Fibroblast of the conjunctiva (primary cell): Measurements from ENCODE around the gene KLF11.

Source experiments
- DNase-seq: peaks from one replicate; pipeline ENCODE4 v3.0.0-alpha.2; 2010; ENCODE audit warnings: low read depth

The KLF11 gene

DNA sequence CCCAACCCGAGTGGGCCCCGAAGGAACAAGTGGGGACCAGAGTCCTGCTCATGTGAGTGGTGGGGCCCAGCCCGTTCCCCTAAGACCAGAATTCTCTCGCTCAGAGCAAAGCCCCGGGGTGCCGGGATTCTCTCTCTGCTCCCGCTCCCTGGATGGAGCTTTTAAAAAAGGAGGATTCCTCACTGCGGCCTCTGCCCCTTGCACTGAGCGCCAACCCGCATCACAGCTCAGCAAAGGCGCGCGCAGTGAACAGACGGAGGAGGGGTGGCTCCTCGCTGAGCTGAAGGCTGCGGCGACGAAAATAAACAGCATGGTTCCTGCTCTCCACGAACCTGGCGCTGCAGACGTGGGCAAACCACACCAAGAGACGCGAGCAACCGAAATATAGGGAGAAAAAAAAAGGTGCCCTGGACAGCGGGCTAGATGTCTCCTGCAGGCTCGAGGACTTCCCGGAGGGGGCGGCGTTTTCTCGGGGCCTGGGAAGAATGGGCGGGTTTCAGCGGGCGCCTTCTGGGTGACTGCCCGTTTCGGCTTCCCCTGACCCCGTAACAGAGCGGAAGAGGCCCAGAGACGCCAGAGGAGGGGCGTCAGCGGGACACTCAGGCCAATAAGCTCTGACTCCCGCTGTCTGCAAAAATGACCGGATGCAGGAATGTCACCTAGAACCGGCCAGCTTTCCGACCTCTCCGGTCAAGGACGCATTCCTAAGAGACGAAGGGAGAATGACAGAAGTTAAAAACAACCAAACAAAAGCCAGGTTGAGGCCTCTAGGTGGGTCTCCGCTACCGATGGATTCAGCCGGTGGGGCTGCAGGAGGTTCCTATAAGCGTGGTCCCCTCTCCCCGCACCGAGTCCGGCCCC lies 819 bp upstream of the KLF11 start:
- DNase-seq, result peak; percentile 33

DNA sequence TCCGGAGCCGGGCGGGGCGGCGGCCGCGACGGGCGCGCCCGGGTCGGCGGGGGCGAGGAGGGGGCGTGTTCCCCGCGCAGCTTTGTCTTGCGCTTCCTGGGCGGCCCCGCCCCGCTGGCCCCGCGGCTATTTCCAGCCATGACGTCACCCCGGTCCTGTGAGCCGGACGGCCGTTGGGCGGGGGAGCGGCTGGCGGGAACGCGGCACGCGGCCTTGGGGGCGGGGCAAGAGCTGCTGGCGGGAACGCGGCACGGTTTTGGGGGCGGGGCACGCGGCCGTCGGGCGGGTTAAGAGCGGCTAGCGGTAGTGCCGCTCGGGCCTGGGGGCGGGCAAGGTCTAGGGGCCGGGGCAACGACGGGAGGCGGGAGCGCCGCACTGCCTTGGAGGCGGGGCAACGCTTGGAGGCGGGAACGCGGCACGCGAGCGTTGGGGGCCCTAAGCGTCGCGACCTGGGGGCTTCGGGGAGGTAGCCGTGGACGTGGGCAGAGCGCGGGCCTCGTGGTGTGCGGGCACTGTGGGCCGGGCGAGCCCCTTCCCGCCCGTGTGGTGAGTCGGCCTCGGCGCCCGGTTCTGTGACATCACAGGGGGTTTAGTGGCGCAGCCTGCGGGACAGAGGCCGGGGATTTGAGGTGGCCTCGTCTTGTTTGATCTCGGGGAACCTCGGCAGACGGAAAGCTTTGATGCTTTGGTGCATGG lies 704 bp downstream of the KLF11 start:
- peak; percentile 88 for DNase-seq

DNA sequence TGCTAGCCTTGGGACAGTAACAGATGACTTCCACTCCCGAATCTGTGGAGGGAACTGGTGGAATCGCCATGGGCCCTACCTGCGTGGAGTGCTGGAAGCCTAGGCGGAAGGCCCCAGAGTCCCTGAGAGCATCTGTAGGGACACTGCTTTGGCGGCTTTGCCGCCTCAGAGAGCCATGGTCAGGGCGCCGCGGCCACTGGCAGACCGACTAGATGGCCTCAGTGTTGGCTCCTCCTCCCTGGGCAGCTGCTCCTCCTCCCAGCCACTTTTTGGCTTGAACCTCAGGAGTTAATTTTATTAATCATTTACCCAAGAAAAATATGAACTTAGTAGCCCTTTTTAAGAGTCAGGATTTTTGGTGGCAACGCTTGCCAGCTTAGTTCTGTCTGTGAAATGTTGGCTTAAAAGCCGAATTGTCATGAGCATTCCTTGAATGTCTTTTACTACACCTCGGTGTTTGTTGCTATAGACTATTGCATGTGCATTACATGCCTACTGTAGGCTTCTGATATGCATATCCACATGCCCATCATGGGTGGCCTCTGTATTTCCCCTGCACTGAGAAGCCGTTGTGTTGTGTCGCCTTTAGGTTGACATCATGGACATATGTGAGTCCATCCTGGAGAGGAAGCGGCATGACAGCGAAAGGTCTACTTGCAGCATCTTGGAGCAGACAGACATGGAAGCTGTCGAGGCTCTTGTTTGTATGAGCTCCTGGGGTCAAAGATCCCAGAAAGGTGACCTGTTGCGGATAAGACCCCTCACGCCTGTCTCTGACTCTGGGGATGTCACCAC lies 2.4 kb downstream of the KLF11 start:
- DNase-seq, result no peak

DNA sequence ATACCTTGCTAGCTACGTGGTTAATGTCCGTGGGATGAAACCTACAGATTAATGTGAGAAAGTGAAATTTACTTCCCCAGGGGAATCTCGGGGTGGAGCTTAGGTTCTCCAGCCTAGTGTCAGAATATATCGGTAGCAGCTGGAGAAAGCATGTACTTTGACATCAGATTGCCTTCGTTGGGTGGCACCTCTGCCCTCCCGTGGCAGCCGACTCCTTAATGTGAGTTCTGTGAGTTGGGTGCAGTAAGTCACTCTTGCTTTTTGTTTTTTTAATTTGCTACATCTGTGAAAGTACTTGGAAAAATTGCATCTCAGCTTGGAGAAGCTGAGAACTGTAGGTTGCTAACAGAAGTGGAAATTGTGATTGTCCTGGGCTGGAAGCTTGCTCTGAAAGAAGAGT lies 3.6 kb downstream of the KLF11 start:
- DNase-seq, result no peak

DNA sequence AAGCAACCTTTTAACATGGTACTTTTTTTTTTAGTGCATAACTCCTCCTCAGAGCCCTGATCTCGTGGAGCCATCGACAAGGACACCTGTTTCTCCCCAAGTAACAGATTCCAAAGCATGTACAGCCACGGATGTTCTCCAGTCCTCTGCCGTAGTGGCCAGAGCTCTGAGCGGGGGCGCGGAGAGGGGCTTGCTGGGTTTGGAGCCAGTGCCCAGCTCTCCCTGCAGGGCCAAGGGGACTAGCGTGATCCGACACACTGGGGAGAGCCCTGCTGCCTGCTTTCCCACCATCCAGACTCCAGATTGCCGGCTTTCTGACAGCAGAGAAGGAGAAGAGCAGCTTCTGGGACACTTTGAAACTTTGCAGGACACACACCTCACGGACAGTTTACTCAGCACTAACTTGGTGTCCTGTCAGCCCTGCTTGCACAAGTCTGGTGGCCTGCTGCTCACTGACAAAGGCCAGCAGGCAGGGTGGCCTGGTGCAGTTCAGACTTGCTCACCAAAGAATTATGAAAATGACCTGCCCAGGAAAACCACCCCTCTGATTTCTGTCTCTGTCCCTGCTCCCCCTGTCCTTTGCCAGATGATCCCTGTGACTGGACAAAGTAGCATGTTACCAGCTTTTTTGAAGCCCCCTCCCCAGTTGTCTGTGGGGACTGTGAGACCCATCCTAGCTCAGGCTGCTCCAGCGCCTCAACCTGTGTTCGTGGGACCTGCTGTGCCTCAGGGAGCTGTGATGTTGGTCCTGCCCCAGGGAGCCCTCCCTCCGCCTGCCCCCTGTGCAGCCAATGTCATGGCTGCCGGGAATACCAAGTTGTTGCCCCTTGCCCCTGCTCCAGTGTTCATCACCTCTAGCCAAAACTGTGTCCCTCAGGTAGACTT lies 4.5 kb downstream of the KLF11 start:
- DNase-seq, result no peak

DNA sequence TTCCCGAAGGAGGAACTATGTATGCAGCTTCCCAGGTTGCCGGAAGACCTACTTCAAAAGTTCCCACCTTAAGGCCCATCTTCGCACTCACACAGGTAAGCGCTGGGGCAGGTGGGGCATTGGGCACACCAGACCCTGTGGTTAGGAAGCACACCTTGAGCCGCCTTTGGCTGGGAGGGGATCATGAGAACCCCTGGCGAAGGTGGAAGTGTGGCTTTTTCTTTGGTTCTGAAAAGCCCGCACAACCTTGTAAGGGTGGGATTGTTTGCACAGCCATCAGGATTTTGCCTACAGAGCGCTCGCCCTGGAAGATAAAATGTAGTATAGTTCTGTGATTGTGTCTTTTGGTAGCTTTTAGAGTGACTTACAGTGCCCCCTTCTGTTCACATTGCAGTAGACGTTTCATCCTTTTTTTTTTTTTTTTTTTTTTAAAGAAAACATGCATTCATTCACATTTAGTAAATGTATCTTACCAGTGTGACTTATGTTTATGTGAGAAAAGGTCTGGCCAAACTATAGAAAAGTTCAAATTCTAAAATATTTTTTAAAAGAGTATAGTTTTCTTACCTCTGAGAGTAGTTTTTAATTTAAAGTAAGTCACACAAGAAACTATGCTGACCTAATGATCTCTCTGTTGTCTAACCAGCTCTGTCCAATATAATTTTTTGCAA lies 5.3 kb downstream of the KLF11 start:
- DNase-seq, result peak; percentile 47

GRCh38 chr2:10052216-10052615 lies 8.9 kb downstream of the KLF11 start:
- no peak for DNase-seq

DNA sequence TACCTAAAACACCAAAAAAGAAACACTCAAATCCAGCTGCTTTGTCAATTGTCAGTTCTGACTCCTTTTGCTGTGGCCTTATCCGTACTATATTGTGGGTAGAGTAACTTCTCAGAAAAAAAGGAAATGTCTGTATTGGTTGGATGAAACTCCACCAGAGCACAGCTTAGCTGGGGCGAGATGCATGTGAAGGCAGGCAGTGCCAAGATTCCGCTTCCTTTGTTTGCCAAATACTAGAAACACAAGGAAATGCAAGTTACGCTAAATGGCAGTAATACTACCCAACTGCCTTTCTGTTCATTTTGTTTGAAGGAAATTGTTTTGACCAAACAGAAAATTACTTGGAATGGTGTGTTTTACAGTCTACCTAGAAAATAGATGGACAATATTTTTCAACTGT lies 10.0 kb downstream of the KLF11 start:
- no peak for DNase-seq

GRCh38 chr2:10054424-10054823 lies 11.1 kb downstream of the KLF11 start:
- no peak for DNase-seq

GRCh38 chr2:10054976-10055375 lies 11.6 kb downstream of the KLF11 start:
- no peak for DNase-seq

DNA sequence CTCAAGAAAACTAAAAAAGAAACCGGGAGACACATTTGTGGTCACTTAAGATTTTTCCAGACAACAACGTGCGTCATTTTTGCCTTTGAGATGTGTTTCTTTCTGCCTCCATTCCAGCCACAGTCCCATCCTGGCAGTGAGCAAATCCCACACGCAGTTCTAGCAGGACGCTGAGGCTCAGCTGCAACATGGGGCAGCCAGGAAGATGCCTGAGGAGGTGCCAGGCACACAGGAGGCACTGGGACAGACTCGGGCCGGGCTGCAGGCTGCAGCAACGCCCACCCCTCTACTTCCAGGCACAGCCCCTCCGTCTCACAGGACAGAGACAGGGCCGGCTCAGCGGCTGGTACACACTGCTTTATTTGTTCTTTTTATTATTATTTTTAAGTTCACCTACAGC lies 13.1 kb downstream of the KLF11 start:
- no peak for DNase-seq

DNA sequence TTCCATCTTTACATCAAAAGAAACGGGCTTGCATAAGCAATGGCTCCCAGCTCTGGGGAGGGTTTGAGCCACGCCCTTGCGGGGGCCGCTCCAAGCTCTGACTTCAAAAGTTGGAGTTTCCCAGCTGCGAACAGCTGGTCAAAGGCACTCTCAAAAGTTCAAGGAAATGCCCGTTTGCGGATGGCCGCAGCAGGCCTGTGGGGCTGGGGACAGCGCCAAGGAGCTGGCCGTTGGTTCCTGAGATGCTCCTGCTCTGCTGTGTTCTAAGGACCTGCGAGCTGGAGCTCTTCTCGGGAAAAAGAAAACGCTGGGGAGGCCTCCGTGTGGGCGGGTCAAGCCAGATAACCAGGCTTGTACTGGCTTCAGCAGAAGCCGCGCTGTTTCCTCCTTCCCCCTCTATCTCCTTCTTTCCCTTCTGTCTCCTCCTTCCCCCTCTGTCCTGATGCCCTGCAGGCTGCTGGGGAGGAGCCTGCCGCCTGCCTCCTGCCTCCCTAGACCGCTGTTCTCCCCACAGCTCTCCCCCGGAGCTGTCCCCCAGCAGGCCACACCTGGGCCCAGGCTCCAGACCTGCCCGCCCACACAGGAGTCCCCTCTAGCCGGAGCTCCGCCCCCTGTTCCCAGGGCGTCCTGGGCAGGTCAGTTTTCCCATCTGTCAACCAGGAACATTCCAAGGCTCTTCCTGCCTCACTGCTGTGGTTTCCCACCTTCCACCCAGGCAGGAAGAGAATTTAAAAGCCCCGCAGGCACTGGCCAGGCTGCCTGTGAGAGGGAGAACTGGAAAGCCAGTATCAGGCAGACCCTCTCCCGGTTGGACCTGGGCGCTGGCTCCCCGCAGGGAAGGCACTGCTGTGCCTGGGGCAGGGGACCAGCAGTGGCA lies 14.1 kb downstream of the KLF11 start:
- DNase-seq, result peak; percentile 67

DNA sequence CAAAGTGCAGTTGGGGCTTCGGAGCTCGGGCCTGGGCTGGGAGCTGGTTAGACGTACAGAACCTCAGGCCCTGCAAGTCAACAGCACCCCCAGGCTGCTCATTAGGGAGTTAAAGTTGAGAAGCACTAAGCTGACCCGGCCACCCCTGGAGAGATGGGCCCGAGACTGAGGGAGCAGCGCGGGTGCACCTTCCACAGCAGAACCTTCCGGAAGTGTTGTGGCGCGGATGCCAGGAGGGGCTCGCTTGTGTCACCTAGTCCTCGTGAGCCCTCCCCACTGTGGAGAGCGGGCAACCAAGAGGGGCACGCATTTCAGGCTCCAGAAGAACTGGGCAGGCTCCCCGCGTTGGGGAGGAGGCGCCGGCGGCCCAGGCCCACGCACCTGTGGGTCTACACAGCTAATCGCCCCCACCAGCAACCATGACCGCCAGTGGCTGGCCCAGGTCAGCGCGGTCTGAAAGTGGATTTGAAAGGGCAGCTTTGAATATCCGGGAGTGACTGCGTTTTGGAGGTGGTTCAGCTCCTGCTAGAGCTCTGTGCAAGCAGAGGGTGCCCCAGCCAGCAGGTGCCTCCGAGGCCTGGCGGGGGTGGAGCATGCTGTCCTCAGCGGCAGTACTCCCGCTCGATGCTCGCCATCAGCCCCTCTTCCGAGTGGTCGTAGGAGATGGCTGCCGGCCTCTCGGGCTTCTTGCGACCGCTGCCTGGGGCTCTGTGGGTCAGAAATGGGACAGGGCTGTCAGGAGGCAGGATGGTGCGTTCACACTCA lies 15.1 kb downstream of the KLF11 start:
- DNase-seq, result no peak

DNA sequence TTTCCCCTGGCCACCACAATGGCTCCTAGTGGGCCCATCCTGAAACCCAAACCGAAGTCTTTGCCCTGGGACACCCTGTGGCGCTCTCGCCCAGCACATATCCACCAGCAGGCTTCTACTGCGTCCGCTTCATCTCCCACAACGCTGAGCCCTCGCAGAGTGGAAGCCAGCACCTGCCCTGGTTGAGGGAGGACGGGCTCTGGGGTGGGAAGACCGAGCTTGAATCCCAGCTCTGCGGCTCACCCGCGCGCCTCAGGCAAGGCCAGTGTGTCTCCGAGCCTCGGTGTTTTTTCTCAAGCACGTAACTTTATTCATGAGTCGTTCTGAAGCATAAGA lies 15.6 kb downstream of the KLF11 start:
- no peak for DNase-seq

DNA sequence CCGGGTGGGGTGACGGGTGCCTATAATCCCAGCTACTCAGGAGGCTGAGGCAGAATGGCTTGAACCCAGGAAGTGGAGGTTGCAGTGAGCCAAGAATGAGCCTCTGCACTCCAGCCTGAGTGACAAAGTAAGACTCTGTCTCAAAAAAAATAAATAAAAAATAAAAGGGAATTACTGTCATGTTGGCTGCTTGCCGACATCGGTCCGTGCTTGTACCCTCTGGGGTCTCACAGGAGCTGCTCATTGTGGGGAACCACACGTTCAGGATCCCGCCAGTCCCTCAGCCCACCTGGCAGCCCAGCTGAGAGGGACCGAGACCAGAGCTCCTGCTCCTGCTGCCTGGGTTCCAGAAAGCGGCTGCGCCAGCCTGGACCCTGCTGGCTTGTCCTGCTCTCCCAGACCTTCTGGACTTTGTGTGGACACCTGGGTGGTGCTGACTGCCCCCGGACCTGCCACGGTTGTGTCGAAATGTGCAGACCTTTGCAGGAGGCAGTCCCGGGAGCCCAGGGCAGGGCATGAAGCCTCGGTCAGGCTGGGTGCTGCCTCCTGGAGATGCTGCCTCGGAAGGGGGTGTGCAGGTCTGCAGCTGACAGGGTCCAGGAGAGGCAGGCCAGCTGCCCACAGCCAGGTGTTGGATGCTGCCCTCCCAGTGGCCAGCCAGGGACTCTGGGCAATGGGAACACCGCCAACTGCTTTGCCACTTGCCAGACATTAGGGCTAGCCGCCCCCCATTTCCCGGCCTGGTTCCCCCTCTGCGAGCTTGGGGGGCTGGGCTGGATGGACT lies 16.4 kb downstream of the KLF11 start:
- no peak for DNase-seq

- no peak for DNase-seq
Observed at GRCh38 chr2:10061221-10061925, 18.0 kb downstream of the KLF11 start.

DNA sequence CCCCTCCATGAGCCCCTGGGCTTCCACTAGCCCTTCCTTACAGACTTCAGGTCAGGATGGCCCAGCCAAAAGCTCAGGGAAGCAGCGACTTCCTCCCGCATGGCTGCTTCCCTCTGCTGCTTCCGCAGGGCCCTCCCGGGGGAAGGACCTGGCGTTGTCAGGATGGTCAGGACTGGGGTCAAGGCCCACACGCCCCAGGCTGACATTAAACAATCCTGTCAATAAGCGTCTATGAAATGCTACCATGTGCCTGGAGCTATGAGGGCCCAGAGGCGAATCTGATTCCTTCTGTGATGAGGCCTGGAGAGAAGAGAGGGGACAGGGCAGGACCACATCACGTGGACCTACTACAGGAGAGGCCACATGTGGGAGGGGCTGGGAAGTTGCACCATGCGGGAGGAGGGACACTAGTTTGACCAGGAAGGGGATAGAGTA lies 19.6 kb downstream of the KLF11 start:
- DNase-seq, result no peak

DNA sequence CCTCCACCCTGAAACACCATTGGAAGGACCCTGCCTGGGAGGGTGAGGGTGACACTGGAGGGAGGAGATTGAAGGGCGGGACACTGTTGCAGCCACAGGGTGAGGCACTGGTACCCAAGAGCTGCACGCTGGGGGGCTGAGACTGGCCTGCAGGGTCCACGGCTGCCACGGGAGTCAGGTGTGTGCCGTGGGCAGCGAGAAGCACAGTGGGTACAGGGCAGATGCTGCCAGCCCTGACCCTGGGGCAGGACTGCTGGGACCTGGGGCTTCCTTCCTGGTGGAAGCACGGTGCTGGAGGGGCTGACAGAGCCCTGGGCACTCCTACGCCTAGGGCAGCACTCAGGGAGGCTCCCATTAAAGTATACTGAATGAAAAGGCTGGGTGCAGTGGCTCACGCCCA lies 20.2 kb downstream of the KLF11 start:
- no peak for DNase-seq
